HCT116 (cell line): Measurements from ENCODE around the gene RFC1.

ENCODE experiments used
- CTCF ChIP-seq, 3 experiments: fragments of 200-600 bp in 1 of 3; sonication (generic) in 1 of 3; IDR thresholded peaks in 2 of 3; conservative IDR thresholded peaks in 1 of 3; 2 replicates each; pipeline ENCODE4 v1.5.1; 2012 to 2017; ENCODE audit warnings: low read depth in 2 of 3, low read length in 2 of 3, antibody characterized with exemption in 1 of 3, borderline replicate concordance in 1 of 3, control low read depth in 1 of 3, mild to moderate bottlenecking in 1 of 3, mixed read lengths in 1 of 3, mixed run types in 1 of 3, moderate library complexity in 1 of 3; ENCODE audit not compliant: insufficient read depth in 1 of 3
- ZBTB33 ChIP-seq: IDR thresholded peaks from 2 replicates; pipeline ENCODE4 v1.6.1; 2011; ENCODE audit warnings: mild to moderate bottlenecking, low read length, moderate library complexity; ENCODE audit not compliant: insufficient replicate concordance; ENCODE audit errors: extremely low read depth

- no peak for TF ChIP-seq ZBTB33
- TF ChIP-seq CTCF (IDR thresholded peaks at IDR 0.05 in 2 of 3, conservative IDR thresholded peaks at IDR 0.05 in 1 of 3; ENCODE audit: borderline replicate concordance in 1 of 3, insufficient read depth in 1 of 3, low read depth in 2 of 3, low read length in 2 of 3) = no peak
Measured at GRCh38 chr4:39331191-39331590, 35.0 kb downstream of the RFC1 start.
